ENCODE measurements around the gene MYL5.
"Not testable (repeated sequence)": the region's sequence is repeated elsewhere in the genome, so short reads cannot be mapped to it uniquely, and the experiment has no call there.

Gene MYL5

DNA sequence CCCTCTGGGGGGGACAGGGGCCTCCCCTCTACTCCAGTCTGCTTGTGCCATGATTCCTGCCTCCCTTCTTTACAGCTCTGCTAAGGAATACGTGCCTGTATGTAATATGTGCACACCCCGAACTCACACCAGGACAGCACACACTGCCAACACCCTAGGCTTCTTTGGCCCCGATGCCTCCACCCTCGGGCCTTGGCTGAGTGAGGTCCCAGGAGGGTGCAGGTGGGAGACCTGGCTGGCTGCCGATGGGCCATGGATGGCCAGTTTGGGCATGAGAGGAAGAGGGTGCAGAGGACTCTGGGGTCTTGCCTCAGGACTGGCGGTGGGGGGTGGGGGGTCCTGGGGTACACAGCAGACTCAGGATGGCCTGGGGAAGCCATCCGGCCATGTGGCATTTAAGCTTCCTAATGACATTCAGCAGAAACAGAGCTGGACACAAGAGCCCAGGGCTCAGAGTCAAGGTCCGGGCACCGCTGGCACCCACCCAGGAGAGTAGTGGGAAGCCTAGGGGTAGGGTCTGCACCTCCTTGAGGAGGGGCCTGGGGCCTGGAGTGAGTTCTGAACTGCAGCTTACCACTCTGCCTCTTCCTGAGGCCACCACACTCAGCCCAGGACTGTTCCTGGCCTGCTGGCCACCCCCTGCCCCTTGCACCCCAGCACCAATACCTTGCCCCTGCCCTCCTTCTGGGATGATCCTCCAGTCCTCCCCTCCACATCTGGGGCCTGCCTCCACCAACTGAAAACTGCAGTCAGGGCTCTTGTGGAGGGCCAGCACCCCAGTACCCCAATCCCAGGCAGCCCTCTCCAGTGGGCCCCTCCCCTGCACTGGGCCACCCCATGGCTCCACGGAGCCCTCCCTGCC is 29.2 kb downstream of the MYL5 start:
- no peaks in the 10 kb centered on the region for H3K9me3 ChIP-seq (replicated peaks; ENCODE audit: low read length)
- peaks cover 21% of the 10 kb centered on the region for H3K4me1 ChIP-seq (ENCODE audit: control insufficient read depth, insufficient read depth, low read length)
- peaks cover 3% of the 10 kb centered on the region for H3K27me3 ChIP-seq (ENCODE audit: control insufficient read depth, insufficient read depth, low read length)
- no peaks in the 10 kb centered on the region for H3K36me3 ChIP-seq (ENCODE audit: insufficient read depth, low read length)
- H3K9ac ChIP-seq (ENCODE audit: low read depth, low read length): no peak overlapping the region
- no peak overlapping the region for H3K4me2 ChIP-seq (ENCODE audit: low read length)
- H3K4me3 ChIP-seq (ENCODE audit: low read length): no peak overlapping the region

DNA sequence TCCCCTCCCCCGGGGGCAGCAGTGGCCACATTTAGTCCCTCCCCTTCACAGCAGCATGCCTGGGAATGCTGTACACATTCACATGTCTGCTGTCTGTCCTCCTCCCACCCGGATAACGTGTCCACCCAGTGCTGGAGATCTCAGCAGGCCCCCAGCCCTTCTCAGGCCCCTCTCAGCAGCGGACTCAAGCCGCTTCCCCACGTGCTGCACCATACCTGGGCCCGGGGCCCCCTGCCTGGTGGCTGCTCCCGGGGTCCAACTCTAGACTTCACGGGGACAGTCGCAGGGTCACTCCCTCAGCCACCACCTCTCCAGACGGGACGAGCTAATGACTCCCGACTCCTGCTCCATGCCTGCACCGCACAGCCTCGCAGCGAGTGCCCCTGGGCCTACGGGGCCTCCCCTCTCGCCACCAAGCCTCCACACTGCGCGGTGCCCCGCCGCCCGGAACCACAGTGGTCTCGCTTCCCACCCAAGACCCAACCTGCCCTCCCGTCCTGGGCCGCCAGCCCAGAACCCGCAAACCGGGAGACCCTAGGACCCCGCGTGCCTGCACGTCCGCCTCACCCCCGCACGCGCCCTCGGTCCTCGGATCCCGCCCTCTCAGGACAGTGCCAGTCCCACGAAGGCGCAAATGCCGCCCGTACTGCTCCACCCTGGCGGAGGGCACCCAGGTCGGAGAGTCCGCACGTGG is 30.0 kb downstream of the MYL5 start:
- Histone ChIP-seq H3K4me1 (ENCODE audit: control insufficient read depth, insufficient read depth, low read length) (peaks cover 23% of the 10 kb centered on the region), H3K27me3 (ENCODE audit: control insufficient read depth, insufficient read depth, low read length) (peaks cover 3% of the 10 kb centered on the region), H3K4me3 (ENCODE audit: low read length) (no peak overlapping the region), H3K9me3 (replicated peaks; ENCODE audit: low read length) (no peaks in the 10 kb centered on the region), H3K9ac (ENCODE audit: low read depth, low read length) (no peak overlapping the region), H3K4me2 (ENCODE audit: low read length) (no peak overlapping the region), H3K36me3 (ENCODE audit: insufficient read depth, low read length) (no peaks in the 10 kb centered on the region)

DNA sequence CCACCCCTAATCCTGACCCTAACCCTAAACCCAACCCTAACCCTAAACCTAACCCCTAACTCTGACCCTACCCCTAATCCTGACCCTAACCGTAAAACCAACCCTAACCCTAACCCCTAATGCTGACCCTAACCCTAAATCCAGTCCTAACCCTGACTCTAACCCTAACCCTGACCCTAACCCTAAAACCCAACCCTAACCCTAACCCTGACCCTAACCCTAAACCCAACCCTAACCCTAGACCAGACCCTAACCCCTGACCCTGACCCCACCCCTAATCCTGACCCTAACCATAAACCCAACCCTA is 30.6 kb downstream of the MYL5 start:
- H3K4me3 ChIP-seq (ENCODE audit: low read length): peak overlapping the region; percentile 91
- H3K4me1 ChIP-seq (ENCODE audit: control insufficient read depth, insufficient read depth, low read length): peaks cover 24% of the 10 kb centered on the region
- H3K9ac ChIP-seq (ENCODE audit: low read depth, low read length): peak overlapping the region; percentile 77

DNA sequence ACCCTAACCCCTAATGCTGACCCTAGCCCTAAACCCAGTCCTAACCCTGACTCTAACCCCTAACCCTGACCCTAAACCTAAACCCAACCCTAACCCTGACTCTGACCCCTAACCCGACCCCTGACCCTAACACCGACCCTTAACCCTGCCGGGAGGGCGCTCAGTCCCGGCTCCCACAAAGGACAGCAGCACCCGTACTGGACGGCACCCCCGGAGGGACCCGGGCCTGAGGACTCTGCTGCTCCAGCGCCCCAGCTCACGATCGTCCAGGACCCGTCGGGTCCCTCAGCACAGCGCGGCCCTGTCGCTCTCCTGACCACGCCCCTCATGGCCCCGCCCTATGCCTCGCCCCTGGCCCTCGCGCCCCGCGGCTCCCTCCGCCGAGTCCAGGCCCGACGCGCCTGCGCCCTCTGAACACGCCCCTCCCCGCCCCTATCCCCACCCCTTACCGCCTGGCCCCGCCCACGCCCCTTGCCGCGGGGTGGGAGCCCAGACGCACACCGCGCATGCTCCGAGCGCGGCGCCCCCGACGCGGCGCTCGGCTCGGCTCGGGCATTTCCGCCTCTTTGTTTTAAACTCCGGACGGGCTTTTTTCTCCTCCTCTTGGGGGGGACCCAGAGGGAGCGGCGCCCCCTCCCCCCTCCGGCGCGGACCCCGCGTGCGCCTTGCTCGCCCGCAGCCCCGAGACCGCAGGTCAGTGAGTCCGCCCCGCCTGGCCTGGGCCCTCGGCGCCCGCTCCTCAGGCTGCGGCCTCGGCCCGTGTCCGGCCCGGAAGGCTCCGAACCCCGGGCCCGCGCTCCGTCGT is 31.1 kb downstream of the MYL5 start, which contains the start of gene PCGF3:
TSS of gene PCGF3 (plus strand) at position 555 of the 805 bp plus-strand sequence. CDS start 27,849 bp downstream, outside the sequence.
- Histone ChIP-seq H3K36me3 (ENCODE audit: insufficient read depth, low read length) (no peaks in the 10 kb centered on the region), H3K27me3 (ENCODE audit: control insufficient read depth, insufficient read depth, low read length) (peaks cover 3% of the 10 kb centered on the region), H3K4me1 (ENCODE audit: control insufficient read depth, insufficient read depth, low read length) (peaks cover 28% of the 10 kb centered on the region), H3K4me2 (ENCODE audit: low read length) (peak within 1 kb of the TSS; percentile 94), H3K9me3 (replicated peaks; ENCODE audit: low read length) (no peaks in the 10 kb centered on the region), H3K9ac (ENCODE audit: low read depth, low read length) (peak within 1 kb of the TSS; percentile 100), H3K4me3 (ENCODE audit: low read length) (peak within 1 kb of the TSS; percentile 91)

More for the DNA sequence above, 30.6 kb downstream of the MYL5 start:
- no peaks in the 10 kb centered on the region for H3K36me3 ChIP-seq (ENCODE audit: insufficient read depth, low read length)
- peak overlapping the region; percentile 94 for H3K4me2 ChIP-seq (ENCODE audit: low read length)
- H3K27me3 ChIP-seq (ENCODE audit: control insufficient read depth, insufficient read depth, low read length): peaks cover 3% of the 10 kb centered on the region
- H3K9me3 ChIP-seq (replicated peaks; ENCODE audit: low read length): no peaks in the 10 kb centered on the region

DNA sequence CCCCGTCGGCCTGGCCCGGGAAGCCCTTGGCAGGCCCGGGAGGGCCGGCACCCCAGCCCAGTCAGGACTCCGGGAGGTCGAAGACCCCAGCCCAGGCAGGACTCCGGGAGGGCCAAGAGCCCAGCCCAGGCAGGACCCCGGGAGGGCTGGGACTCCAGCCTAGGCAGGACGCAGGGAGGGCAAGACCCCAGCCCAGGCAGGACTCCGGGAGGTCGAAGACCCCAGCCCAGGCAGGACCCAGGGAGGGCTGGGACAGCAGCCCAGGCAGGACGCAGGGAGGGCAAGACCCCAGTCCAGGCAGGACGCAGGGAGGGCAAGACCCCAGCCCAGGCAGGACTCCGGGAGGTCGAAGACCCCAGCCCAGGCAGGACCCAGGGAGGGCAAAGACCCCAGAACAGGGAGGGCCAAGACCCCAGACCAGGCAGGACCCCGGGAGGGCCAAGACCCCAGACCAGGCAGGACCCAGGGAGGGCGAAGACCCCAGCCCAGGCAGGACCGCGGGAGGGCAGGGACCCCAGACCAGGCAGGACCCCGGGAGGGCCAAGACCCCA is 31.8 kb downstream of the MYL5 start:
- peak overlapping the region; percentile 91 for H3K4me3 ChIP-seq (ENCODE audit: low read length)
- not testable (repeated sequence) for H3K36me3 ChIP-seq (ENCODE audit: insufficient read depth, low read length)

DNA sequence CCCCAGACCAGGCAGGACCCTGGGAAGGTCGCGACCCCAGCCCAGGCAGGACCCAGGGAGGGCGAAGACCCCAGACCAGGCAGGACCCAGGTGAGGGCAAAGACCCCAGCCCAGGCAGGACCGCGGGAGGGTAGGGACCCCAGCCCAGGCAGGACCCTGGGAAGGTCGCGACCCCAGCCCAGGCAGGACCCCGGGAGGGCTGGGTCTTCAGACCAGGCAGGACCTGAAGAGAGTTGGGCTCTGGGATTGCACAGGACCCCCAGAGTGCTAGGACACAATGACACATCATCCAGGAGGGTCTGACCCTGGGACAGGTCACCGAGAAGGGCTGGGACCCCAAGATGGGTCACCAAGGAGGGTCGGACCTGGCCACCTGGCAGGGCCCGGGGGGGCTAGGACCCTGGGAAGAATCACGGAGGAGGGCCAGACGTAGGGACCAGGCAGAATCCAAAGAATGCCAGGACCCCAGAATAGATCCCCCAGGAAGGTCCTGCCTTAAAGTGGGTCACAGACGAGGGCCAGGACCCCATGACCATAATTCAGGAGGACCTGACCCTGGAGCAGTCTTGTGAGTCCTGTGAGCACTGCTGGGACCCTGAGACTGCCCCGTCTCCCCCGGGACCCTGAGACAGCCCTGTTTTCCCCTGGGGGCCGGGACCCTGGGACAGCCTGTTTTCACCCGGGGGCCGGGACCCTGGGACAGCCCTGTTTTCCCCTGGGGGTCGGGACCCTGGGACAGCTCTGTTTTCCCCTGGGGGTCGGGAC is 32.7 kb downstream of the MYL5 start:
- Histone ChIP-seq H3K4me2 (ENCODE audit: low read length) (peak overlapping the region; percentile 92), H3K36me3 (ENCODE audit: insufficient read depth, low read length) (no peaks in the 10 kb centered on the region), H3K4me1 (ENCODE audit: control insufficient read depth, insufficient read depth, low read length) (peaks cover 28% of the 10 kb centered on the region), H3K9me3 (replicated peaks; ENCODE audit: low read length) (no peaks in the 10 kb centered on the region), H3K9ac (ENCODE audit: low read depth, low read length) (peak overlapping the region; percentile 100), H3K4me3 (ENCODE audit: low read length) (peak overlapping the region; percentile 91), H3K27me3 (ENCODE audit: control insufficient read depth, insufficient read depth, low read length) (peaks cover 3% of the 10 kb centered on the region)

More for the DNA sequence above, 31.8 kb downstream of the MYL5 start:
- Histone ChIP-seq H3K4me1 (ENCODE audit: control insufficient read depth, insufficient read depth, low read length) (peaks cover 28% of the 10 kb centered on the region), H3K9ac (ENCODE audit: low read depth, low read length) (peak overlapping the region; percentile 100), H3K4me2 (ENCODE audit: low read length) (peak overlapping the region; percentile 92)
- H3K27me3 ChIP-seq (ENCODE audit: control insufficient read depth, insufficient read depth, low read length); H3K9me3 ChIP-seq (replicated peaks; ENCODE audit: low read length): not testable (repeated sequence)

DNA sequence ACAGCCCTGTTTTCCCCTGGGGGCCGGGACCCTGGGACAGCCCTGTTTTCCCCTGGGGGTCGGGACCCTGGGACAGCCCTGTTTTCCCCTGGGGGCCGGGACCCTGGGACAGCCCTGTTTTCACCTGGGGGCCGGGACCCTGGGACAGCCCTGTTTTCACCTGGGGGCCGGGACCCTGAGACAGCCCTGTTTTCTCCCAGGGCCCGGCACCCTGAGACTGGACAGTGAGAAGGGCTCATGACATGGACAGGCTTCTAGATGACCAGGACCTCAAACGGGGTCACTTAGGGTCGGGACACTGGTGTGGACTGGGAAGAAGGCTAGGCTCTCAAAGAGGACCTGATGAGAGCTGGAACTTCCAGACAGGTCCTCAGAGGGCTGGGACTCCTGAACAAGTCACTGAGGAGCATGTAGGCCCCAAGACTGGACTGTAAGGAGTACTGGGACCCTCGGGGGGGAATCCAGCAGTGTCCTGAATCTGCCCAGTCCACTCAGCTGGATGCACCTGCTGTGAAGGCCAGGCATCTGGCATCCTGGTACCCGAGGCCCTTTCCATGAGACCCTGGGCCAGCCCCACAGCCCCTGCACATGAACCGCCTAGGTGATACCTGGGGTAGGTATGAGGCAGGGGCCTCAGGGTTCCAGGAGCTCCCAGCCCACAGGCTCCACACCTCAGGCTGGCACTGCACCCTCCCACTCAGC is 33.7 kb downstream of the MYL5 start:
- Histone ChIP-seq H3K27me3 (ENCODE audit: control insufficient read depth, insufficient read depth, low read length) (peaks cover 3% of the 10 kb centered on the region), H3K4me2 (ENCODE audit: low read length) (peak overlapping the region; percentile 66), H3K4me3 (ENCODE audit: low read length) (peak overlapping the region; percentile 39), H3K9ac (ENCODE audit: low read depth, low read length) (no peak overlapping the region), H3K36me3 (ENCODE audit: insufficient read depth, low read length) (no peaks in the 10 kb centered on the region), H3K4me1 (ENCODE audit: control insufficient read depth, insufficient read depth, low read length) (peaks cover 28% of the 10 kb centered on the region), H3K9me3 (replicated peaks; ENCODE audit: low read length) (no peaks in the 10 kb centered on the region)

DNA sequence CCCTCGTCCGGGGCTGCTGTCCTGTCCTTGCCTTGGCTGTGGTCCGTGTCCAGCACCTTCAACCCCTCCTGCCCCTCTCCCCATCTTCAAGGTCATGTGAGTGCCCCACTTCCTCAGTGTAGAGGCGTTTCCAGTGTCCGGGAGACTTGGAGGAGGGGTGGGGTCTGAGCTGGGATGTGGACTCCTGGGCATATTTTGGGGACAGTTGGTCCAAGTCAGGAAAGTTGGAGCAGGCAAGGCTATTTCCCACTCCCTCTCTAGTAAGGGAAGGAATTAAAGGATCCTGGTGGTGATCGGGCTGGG is 34.2 kb downstream of the MYL5 start:
- Histone ChIP-seq H3K9me3 (replicated peaks; ENCODE audit: low read length) (no peaks in the 10 kb centered on the region), H3K27me3 (ENCODE audit: control insufficient read depth, insufficient read depth, low read length) (no peaks in the 10 kb centered on the region), H3K9ac (ENCODE audit: low read depth, low read length) (no peak overlapping the region), H3K4me3 (ENCODE audit: low read length) (peak overlapping the region; percentile 39), H3K4me2 (ENCODE audit: low read length) (peak overlapping the region; percentile 66), H3K4me1 (ENCODE audit: control insufficient read depth, insufficient read depth, low read length) (peaks cover 28% of the 10 kb centered on the region), H3K36me3 (ENCODE audit: insufficient read depth, low read length) (no peaks in the 10 kb centered on the region)

DNA sequence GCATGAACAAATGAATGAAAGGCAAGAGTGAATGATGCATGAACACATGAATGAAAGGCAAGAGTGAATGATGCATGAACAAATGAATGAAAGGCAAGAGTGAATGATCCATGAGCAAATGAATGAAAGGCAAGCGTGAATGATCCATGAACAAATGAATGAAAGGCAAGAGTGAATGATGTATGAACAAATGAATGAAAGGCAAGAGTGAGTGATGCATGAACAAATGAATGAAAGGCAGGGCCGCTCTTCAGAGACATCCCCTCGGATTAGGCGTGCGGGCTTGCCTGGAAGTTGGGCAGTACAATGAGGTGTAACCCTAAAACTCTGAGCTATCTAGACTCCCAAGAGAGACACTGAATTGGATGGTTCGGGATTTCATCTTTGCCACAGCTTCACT is 35.0 kb downstream of the MYL5 start:
- no peak overlapping the region for H3K9ac ChIP-seq (ENCODE audit: low read depth, low read length)
- peak overlapping the region; percentile 70 for H3K4me2 ChIP-seq (ENCODE audit: low read length)
- H3K9me3 ChIP-seq (replicated peaks; ENCODE audit: low read length): no peaks in the 10 kb centered on the region
- H3K4me3 ChIP-seq (ENCODE audit: low read length): no peak overlapping the region
- H3K27me3 ChIP-seq (ENCODE audit: control insufficient read depth, insufficient read depth, low read length): no peaks in the 10 kb centered on the region
- peaks cover 5% of the 10 kb centered on the region for H3K36me3 ChIP-seq (ENCODE audit: insufficient read depth, low read length)
- H3K4me1 ChIP-seq (ENCODE audit: control insufficient read depth, insufficient read depth, low read length): peaks cover 28% of the 10 kb centered on the region

DNA sequence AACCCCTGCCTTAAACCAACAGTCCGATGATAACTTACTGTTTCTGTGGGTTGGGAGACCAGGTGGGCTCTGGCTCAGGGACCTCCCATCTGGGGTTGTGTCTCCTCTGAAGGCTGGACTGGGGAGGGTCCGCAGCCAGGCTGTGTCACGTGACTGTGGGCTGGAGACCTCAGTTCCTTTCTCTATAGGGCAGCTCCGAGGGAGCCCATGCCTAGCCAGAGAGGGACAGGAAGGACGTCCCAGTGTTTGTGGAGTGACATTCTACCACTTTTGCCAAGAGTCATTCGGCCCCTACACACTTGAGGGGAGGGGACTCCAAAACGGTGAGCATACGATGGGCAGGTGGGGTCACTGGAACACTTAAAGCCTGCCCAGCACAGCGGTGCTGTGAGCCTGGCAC is 35.8 kb downstream of the MYL5 start:
- H3K4me2 ChIP-seq (ENCODE audit: low read length): peak overlapping the region; percentile 70
- H3K9ac ChIP-seq (ENCODE audit: low read depth, low read length): peak overlapping the region; percentile 39
- peak overlapping the region; percentile 36 for H3K4me3 ChIP-seq (ENCODE audit: low read length)

More for the DNA sequence above, 35.8 kb downstream of the MYL5 start:
- H3K27me3 ChIP-seq (ENCODE audit: control insufficient read depth, insufficient read depth, low read length): no peaks in the 10 kb centered on the region
- H3K4me1 ChIP-seq (ENCODE audit: control insufficient read depth, insufficient read depth, low read length): peaks cover 27% of the 10 kb centered on the region
- H3K36me3 ChIP-seq (ENCODE audit: insufficient read depth, low read length): peaks cover 10% of the 10 kb centered on the region
- H3K9me3 ChIP-seq (replicated peaks; ENCODE audit: low read length): no peaks in the 10 kb centered on the region
